NK-92 treated with Interleukin-12 subunit alpha and Interleukin-12 subunit beta, amount 100 ng/mL, for 24 hours (cell line): ENCODE results near the gene MAP4.

ENCODE experiments used
- DNase-seq: peaks from one replicate; lab custom pipeline; 2025; lab: John Stamatoyannopoulos, UW

MAP4 gene

DNA sequence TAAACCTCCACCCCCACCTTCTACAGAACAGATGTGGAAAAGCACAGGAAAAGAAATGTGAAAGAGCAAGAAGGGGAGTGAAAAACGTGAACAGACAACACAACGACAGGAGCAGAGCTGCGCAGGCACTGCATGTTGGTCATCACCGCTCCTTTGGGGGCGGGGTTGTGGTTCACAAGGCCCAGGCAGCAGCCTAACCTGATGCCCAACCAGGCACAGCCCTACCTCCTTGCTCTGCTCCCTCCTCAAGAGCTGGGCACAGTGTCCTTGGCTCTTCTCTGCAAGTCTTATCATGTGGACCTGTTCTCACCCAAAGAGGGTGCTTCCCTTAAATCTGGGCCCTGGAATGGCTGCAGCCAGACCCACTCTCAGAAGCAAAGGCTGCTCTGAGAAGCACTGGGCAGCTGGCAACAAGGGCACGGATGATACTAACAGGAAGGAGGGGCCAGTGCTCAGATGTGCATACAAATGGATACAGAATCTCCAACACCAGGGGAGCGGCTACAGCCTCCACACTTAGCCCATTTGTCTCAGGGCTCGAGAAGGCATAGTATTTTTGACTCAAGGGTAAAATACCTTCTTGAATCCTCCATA is 148.7 kb downstream of the MAP4 start:
- no peak for DNase-seq

DNA sequence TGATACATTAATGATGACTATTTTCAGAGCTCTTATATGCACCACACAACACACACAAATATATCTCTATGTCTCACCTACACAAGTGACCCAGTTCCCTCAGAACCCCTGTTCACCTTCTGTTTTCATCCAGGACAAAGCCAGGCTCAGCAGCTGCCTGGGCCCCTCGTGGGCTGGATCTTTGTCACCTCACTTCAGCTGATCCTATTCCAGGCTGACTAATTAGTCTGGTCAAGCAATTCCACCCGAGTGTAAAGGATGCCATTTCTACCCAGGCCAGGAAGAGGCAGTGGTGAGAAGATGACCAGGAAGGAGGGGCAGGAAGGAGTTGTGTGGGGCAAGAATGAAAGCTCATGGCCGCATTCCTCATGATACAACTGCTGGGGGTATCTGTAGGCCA is 151.0 kb downstream of the MAP4 start:
- DNase-seq = no peak

DNA sequence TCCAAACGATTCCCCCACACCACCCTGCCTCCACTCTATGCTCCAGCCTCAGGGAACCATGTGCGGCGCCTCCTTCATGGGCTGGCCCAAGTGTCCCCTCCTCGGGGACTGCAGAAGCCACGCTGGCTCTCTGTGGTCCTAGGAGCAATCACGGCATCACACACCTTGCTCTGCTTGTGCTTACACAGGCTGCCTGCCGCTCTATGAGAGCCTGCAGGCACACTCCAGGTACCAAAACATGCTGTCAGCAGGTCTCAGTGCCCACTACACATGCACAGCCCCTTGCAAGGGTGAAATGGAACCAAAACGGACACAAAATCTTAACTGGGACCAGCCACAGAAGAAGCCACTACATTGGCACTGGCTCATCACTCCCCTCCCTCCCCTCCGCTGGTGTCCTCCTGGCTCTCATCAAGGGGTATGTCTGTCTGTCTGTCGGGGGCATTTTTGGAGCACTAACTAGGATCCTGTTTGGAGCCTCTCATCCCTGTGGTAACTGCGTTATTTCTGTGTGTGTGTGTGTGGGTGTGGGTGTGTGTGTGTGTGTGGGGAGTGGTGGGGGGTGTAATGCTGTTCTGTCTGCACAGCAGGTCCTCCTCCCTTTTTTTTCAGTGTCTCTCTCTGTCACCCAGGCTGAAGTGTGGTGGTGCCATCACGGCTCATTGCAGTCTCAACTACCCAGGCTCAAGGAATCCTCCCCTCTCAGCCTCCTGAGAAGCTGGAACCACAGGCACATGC is 152.7 kb downstream of the MAP4 start:
- no peak for DNase-seq

- no peak for DNase-seq
These were observed 156.1 kb downstream of the MAP4 start for GRCh38 chr3:47859956-47860605.

DNA sequence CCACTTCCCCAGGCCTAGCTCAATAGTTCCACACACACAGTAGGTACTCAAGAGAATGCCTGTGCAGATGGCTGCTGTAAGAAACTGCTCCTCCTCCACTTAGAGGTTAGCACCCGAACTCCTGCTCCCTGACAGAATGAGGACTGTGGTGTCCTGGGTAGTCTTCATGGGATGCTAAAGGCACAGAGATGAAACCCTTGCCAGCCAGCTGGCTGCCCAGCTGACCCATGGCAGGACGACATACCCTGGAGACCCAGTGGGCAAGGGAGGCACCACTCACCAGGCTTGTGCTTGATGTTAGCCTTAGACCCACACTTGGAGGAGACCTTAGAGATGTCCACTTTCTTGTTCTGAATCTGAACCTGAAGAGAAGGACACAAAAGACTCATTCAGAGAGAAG is 159.1 kb downstream of the MAP4 start:
- DNase-seq = no peak

- DNase-seq = no peak
These were observed 159.5 kb downstream of the MAP4 start for GRCh38 chr3:47856669-47857068.

- DNase-seq = no peak
These were observed 160.5 kb downstream of the MAP4 start for GRCh38 chr3:47855461-47856383.

- no peak for DNase-seq
These were observed 161.3 kb downstream of the MAP4 start for GRCh38 chr3:47854720-47855455.

- DNase-seq = no peak
These were observed 161.9 kb downstream of the MAP4 start for GRCh38 chr3:47854267-47854666.

GRCh38 chr3:47852604-47853602 is 163.3 kb downstream of the MAP4 start:
- DNase-seq = no peak

- no peak for DNase-seq
These were observed 164.2 kb downstream of the MAP4 start for GRCh38 chr3:47851888-47852603.

- no peak for DNase-seq
These were observed 165.4 kb downstream of the MAP4 start for GRCh38 chr3:47850564-47851410.

GRCh38 chr3:47849699-47850563 is 166.3 kb downstream of the MAP4 start:
- no peak for DNase-seq

- no peak for DNase-seq
These were observed 167.0 kb downstream of the MAP4 start for GRCh38 chr3:47849186-47849698.

- DNase-seq = no peak
These were observed 167.6 kb downstream of the MAP4 start for GRCh38 chr3:47848599-47849117.

DNA sequence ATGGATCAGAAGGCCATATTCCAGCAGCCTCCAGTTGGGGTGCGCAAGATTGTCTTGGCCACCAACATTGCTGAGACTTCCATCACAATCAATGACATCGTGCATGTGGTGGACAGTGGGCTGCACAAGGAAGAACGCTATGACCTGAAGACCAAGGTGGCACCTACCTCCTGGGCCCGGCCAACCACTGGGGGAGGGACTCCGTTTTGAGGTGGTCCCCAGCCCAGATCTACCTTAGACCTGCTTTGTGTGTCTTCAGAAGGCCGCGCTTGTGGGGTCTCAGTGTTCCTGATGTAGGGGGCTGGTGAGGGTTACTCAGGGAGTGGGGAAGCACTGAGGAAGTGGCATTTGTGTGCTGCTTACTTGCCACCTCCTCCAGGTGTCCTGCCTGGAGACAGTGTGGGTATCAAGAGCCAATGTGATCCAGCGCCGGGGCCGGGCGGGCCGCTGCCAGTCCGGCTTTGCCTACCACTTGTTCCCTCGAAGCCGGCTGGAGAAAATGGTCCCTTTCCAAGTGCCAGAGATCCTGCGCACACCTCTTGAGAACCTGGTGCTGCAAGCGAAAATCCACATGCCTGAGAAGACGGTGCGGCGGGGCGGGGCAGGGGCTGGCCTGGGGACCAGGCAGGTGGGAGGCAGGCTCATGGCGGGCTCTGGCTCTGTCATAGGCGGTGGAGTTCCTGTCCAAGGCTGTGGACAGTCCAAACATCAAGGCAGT is 168.3 kb downstream of the MAP4 start:
- no peak for DNase-seq

GRCh38 chr3:47847260-47847659 is 169.0 kb downstream of the MAP4 start:
- DNase-seq = no peak
